GM19372 (cell line): Measurements from ENCODE around the gene COX6A1.

Source experiments
- ATAC-seq: cut with Tn5 transposase; IDR thresholded peaks from one replicate; pipeline ENCODE4 v1.9.1; 2021; ENCODE audit warnings: mild to moderate bottlenecking, low read depth, moderate library complexity; ENCODE audit not compliant: unreplicated experiment

Gene COX6A1

GRCh38 chr12:120489018-120489417 lies 51.1 kb downstream of the COX6A1 start:
- ATAC-seq, result no peak

GRCh38 chr12:120490325-120490724 lies 52.4 kb downstream of the COX6A1 start:
- no peak for ATAC-seq
